K562 (cell line): ENCODE measurements around the gene AP1M2. TPM values are rescaled to one million over a fixed set of nuclear protein-coding genes. Genes with fewer than 3 reads are reported as not detected.

Experiments used
- C11orf30 ChIP-seq: fragments of 450-650 bp; IDR thresholded peaks from 2 replicates; pipeline ENCODE4 v1.6.1; 2016; ENCODE audit warnings: low read depth, mild to moderate bottlenecking
- E2F3 ChIP-seq: fragments of 250-450 bp; sonication (Bioruptor Pico); IDR thresholded peaks from 2 replicates; pipeline ENCODE4 v1.4.0; 2020; ENCODE audit warnings: mild to moderate bottlenecking
- ETV6 ChIP-seq, 3 experiments: fragments of 150-350 bp in 1 of 3; sonication (generic) in 1 of 3; formaldehyde crosslinking in 1 of 3; IDR thresholded peaks; 2 replicates each; pipeline versions ENCODE4 v1.6.1 to v1.8.0; 2014 to 2022; ENCODE audit warnings: borderline replicate concordance in 2 of 3, low read depth in 2 of 3, antibody characterized with exemption in 1 of 3, low read length in 1 of 3, mild to moderate bottlenecking in 1 of 3, missing genetic modification reagents in 1 of 3
- HEY1 ChIP-seq: fragments of 250-450 bp; sonication (Bioruptor Pico); IDR thresholded peaks from 2 replicates; pipeline ENCODE4 v1.5.0; 2020; ENCODE audit warnings: mild to moderate bottlenecking, moderate library complexity, borderline replicate concordance
- JUNB ChIP-seq: fragments of 450-650 bp; formaldehyde crosslinking; conservative IDR thresholded peaks from 2 replicates; pipeline ENCODE4 v1.4.0; 2020; ENCODE audit warnings: mild to moderate bottlenecking
- KLF16 ChIP-seq: IDR thresholded peaks from 2 replicates; pipeline ENCODE4 v1.6.1; 2016; ENCODE audit warnings: antibody characterized with exemption
- LEF1 ChIP-seq: fragments of 450-650 bp; IDR thresholded peaks from 2 replicates; pipeline ENCODE4 v1.6.1; 2016; ENCODE audit warnings: mild to moderate bottlenecking
- MEF2D ChIP-seq: conservative IDR thresholded peaks from 2 replicates; pipeline ENCODE4 v1.6.1; 2016; ENCODE audit warnings: low read depth, missing genetic modification characterization, missing compliant biosample characterization
- POLR2AphosphoS2 ChIP-seq: IDR thresholded peaks from 2 replicates; pipeline ENCODE4 v1.6.1; 2012; ENCODE audit warnings: low read length, improper control_type of control experiment
- PYGO2 ChIP-seq: fragments of 450-650 bp; IDR thresholded peaks from 2 replicates; pipeline ENCODE4 v1.6.1; 2016; ENCODE audit warnings: mild to moderate bottlenecking, missing genetic modification characterization, moderate library complexity, missing compliant biosample characterization
- RFX5 ChIP-seq: IDR thresholded peaks from 2 replicates; pipeline ENCODE4 v1.6.1; 2011; ENCODE audit warnings: low read depth, mild to moderate bottlenecking, improper control_type of control experiment, low read length
- RNF2 ChIP-seq: sonication (generic); IDR thresholded peaks from 2 replicates; pipeline ENCODE4 v1.6.1; 2016
- SMC3 ChIP-seq: conservative IDR thresholded peaks from 2 replicates; pipeline ENCODE4 v1.6.1; 2011; ENCODE audit warnings: low read depth, low read length, improper control_type of control experiment; ENCODE audit not compliant: insufficient read depth
- TARDBP ChIP-seq: fragments of 450-650 bp; IDR thresholded peaks from 2 replicates; pipeline ENCODE4 v1.6.1; 2016
- TCF15 ChIP-seq: fragments of 250-450 bp; sonication (Bioruptor Pico); IDR thresholded peaks from 2 replicates; pipeline ENCODE4 v1.8.0; 2022; ENCODE audit warnings: moderate library complexity, mild to moderate bottlenecking, inconsistent platforms
- TRIM25 ChIP-seq: fragments of 450-650 bp; IDR thresholded peaks from 2 replicates; pipeline ENCODE4 v1.7.0; 2016; ENCODE audit warnings: borderline replicate concordance
- ZBTB1 ChIP-seq: sonication (generic); formaldehyde crosslinking; IDR thresholded peaks from 2 replicates; pipeline ENCODE4 v1.8.1; 2023; ENCODE audit warnings: missing genetic modification reagents, low read depth, mild to moderate bottlenecking, borderline replicate concordance
- ZFP30 ChIP-seq: fragments of 250-450 bp; sonication (Bioruptor Pico); IDR thresholded peaks from 2 replicates; pipeline ENCODE4 v1.8.0; 2022; ENCODE audit warnings: moderate library complexity, mild to moderate bottlenecking, inconsistent platforms, borderline replicate concordance
- ZNF24 ChIP-seq: fragments of 450-650 bp; IDR thresholded peaks from 2 replicates; pipeline ENCODE4 v1.6.1; 2016
- ZNF347 ChIP-seq: fragments of 450-650 bp; formaldehyde crosslinking; IDR thresholded peaks from 2 replicates; pipeline ENCODE4 v1.4.0; 2020; ENCODE audit warnings: low read depth, mild to moderate bottlenecking, moderate library complexity
- ZNF778 ChIP-seq: fragments of 450-650 bp; formaldehyde crosslinking; IDR thresholded peaks from 2 replicates; pipeline ENCODE4 v1.4.0; 2020; ENCODE audit warnings: mild to moderate bottlenecking, moderate library complexity
- ZNF780A ChIP-seq: fragments of 250-450 bp; sonication (Bioruptor Pico); IDR thresholded peaks from 2 replicates; pipeline ENCODE4 v1.5.0; 2021; ENCODE audit warnings: mild to moderate bottlenecking
- ZSCAN32 ChIP-seq: fragments of 450-650 bp; formaldehyde crosslinking; IDR thresholded peaks from 2 replicates; pipeline ENCODE4 v1.4.0; 2020; ENCODE audit warnings: mild to moderate bottlenecking, moderate library complexity
- polyA plus RNA-seq, 8 experiments: library from polyadenylated mRNA; depleted of rRNA in 4 of 8; stranded (reverse) in 5 of 8; unstranded in 3 of 8; fragments of >200 nt; fragmentation: Nextera tagmentation in 2 of 8; fragmentation: Illumina TruSeq in 1 of 8; extraction: Ambion mirVana in 2 of 8; extraction: Trizol in 1 of 8; gene quantifications; 2 replicates each; pipeline versions ENCODE4 v1.2.1 to v1.2.3, GENCODE V29; 2011 to 2014; ENCODE audit warnings: inconsistent platforms in 1 of 8, missing spikeins in 1 of 8
- total RNA-seq, 7 experiments: library from RNA; depleted of rRNA in 6 of 7; stranded (reverse); fragments of >200 nt in 6 of 7; fragmentation: Illumina TruSeq in 2 of 7; extraction: Trizol in 2 of 7; gene quantifications; 2 replicates each; pipeline versions ENCODE4 v1.2.1 to v1.2.3, GENCODE V29; 2011 to 2021; ENCODE audit warnings: low replicate concordance in 1 of 7
- TF ChIP-seq, protein P1 (sequence below): sonication (generic); formaldehyde crosslinking; IDR thresholded peaks from 2 replicates; pipeline ENCODE4 v1.8.0; 2022; ENCODE audit warnings: missing genetic modification reagents, mild to moderate bottlenecking, borderline replicate concordance
- TF ChIP-seq, protein P2 (sequence below): fragments of 450-650 bp; formaldehyde crosslinking; IDR thresholded peaks from 2 replicates; pipeline ENCODE4 v1.4.0; 2020; ENCODE audit warnings: mild to moderate bottlenecking, moderate library complexity

Gene AP1M2
- total and polyA plus RNA-seq, 9 of the 15 experiments (the other 6 are each of a cell fraction or from before 2014, with no cell fraction given): 0.33 to 1.4 (median 0.89) TPM; not detected in 1

- TF ChIP-seq C11orf30: no peak
- TF ChIP-seq MEF2D (tag): no peak
- TF ChIP-seq RNF2: no peak
- TF ChIP-seq JUNB (CRISPR knock-in tag): no peak
- TF ChIP-seq POLR2AphosphoS2: no peak
- TF ChIP-seq ZNF778: no peak
- TF ChIP-seq TRIM25: no peak
- TF ChIP-seq TARDBP: no peak
- TF ChIP-seq, protein P1, sequence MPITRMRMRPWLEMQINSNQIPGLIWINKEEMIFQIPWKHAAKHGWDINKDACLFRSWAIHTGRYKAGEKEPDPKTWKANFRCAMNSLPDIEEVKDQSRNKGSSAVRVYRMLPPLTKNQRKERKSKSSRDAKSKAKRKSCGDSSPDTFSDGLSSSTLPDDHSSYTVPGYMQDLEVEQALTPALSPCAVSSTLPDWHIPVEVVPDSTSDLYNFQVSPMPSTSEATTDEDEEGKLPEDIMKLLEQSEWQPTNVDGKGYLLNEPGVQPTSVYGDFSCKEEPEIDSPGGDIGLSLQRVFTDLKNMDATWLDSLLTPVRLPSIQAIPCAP (CRISPR knock-in tag): no peak
- no peak for TF ChIP-seq ZBTB1 (CRISPR knock-in tag)
- no peak for TF ChIP-seq TCF15 (CRISPR knock-in tag)
- no peak for TF ChIP-seq RFX5
- no peak for TF ChIP-seq HEY1 (CRISPR knock-in tag)
- no peak for TF ChIP-seq LEF1
- TF ChIP-seq E2F3: no peak
- TF ChIP-seq ZNF780A (CRISPR knock-in tag): no peak
- no peak for TF ChIP-seq ZFP30 (CRISPR knock-in tag)
- no peak for TF ChIP-seq ZNF24
- TF ChIP-seq ZSCAN32 (CRISPR knock-in tag): no peak
- TF ChIP-seq ETV6 (IDR thresholded peaks at IDR 0.05; ENCODE audit: borderline replicate concordance in 1 of 2, low read depth in 2 of 2, low read length in 1 of 2): no peak
- no peak for TF ChIP-seq ETV6 (CRISPR knock-in tag; IDR thresholded peaks at IDR 0.05; ENCODE audit: borderline replicate concordance)
- TF ChIP-seq PYGO2 (tag): no peak
- TF ChIP-seq, protein P2, sequence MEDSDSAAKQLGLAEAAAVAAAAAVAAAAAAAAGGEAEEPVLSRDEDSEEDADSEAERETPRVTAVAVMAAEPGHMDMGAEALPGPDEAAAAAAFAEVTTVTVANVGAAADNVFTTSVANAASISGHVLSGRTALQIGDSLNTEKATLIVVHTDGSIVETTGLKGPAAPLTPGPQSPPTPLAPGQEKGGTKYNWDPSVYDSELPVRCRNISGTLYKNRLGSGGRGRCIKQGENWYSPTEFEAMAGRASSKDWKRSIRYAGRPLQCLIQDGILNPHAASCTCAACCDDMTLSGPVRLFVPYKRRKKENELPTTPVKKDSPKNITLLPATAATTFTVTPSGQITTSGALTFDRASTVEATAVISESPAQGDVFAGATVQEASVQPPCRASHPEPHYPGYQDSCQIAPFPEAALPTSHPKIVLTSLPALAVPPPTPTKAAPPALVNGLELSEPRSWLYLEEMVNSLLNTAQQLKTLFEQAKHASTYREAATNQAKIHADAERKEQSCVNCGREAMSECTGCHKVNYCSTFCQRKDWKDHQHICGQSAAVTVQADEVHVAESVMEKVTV (CRISPR knock-in tag): no peak
- no peak for TF ChIP-seq SMC3
- TF ChIP-seq KLF16: no peak
- no peak for TF ChIP-seq ZNF347 (CRISPR knock-in tag)
Observed at GRCh38 chr19:10544242-10544752, 42.8 kb downstream of the AP1M2 start (continued).
